Ovary (tissue), 3 donors: ENCODE results near the gene RALGPS2.

Experiments
- EP300 ChIP-seq: sonication (generic); formaldehyde crosslinking; IDR thresholded peaks from one replicate; pipeline ENCODE4 v1.6.1; 2017; ENCODE audit warnings: antibody characterized with exemption
- POLR2A ChIP-seq: fragments of 450-650 bp; IDR thresholded peaks from one replicate; pipeline ENCODE4 v1.6.1; 2017; ENCODE audit warnings: antibody characterized with exemption, mild to moderate bottlenecking, moderate library complexity
- TF ChIP-seq, protein P1 (sequence below), 3 donors: fragments of 450-650 bp in 2 of 3; fragments of 200-600 bp in 1 of 3; IDR thresholded peaks; one replicate each; pipeline versions ENCODE4 v1.5.1 to v1.8.0; 2016 to 2022; ENCODE audit warnings: antibody characterized with exemption in 3 of 3, mild to moderate bottlenecking in 1 of 3
- donor health status: DM: no; HTN: no; CAD: no.

DNA sequence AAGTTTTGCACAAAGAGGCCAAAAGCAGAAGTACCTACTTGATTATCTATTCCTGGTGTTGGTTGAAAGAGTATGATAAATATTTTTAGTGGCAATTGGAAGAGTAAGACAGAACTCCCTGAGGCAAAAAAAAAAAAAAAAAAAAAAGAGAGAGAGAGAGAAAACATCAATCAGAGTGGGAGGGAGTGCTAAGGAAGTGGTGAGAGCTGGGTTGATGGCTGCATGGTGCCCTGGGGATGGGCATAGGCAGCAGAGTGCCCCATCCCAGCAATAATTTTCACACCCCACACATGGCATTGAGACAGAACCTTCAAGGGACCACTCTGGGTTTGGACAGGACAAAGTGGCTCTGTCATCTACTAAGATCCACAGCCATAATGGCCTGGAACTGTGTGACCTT is 241.3 kb downstream of the RALGPS2 start:
- TF ChIP-seq POLR2A = no peak
- TF ChIP-seq, protein P1, sequence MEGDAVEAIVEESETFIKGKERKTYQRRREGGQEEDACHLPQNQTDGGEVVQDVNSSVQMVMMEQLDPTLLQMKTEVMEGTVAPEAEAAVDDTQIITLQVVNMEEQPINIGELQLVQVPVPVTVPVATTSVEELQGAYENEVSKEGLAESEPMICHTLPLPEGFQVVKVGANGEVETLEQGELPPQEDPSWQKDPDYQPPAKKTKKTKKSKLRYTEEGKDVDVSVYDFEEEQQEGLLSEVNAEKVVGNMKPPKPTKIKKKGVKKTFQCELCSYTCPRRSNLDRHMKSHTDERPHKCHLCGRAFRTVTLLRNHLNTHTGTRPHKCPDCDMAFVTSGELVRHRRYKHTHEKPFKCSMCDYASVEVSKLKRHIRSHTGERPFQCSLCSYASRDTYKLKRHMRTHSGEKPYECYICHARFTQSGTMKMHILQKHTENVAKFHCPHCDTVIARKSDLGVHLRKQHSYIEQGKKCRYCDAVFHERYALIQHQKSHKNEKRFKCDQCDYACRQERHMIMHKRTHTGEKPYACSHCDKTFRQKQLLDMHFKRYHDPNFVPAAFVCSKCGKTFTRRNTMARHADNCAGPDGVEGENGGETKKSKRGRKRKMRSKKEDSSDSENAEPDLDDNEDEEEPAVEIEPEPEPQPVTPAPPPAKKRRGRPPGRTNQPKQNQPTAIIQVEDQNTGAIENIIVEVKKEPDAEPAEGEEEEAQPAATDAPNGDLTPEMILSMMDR (IDR thresholded peaks at IDR 0.05) = no peak
- no peak for TF ChIP-seq EP300
